HepG2 (cell line): ENCODE results near the gene PC. TPM values are rescaled to one million over a fixed set of nuclear protein-coding genes. Genes with fewer than 3 reads are reported as not detected.
A peak's percentile ranks its signal among the peaks of the same experiment; 100 is the strongest.

Experiments
- ATAC-seq: fragments of 200-7000 bp; cut with Tn5 transposase; 3 replicates; pipeline ENCODE4 v1.9.1; 2020; ENCODE audit warnings: mild to moderate bottlenecking, moderate library complexity
- BruUV-seq: library from RNA; stranded (reverse); fragments of 400-500 nt; replicated peaks from 2 replicates; lab custom pipeline; 2021; lab: Mats Ljungman, UMichigan
- CTCF ChIA-PET: fragments of 300-600 bp; formaldehyde crosslinking; extraction: SDS; loops from one replicate; lab custom pipeline; 2021; ENCODE audit warnings: low total read pairs, inconsistent platforms, low intra/inter-chr PET ratio; lab: Yijun Ruan, JAX
- POLR2A ChIA-PET: fragments of 350-600 bp; sonication (Branson Sonifier 250); formaldehyde crosslinking; loops from one replicate; lab custom pipeline; 2020; ENCODE audit warnings: antibody characterized with exemption, inconsistent platforms; lab: Yijun Ruan, JAX
- DNase-seq: peaks from one replicate; pipeline ENCODE4 v3.0.0-alpha.2; 2015; ENCODE audit warnings: low spot score
- FAIRE-seq: peaks from 3 replicates; lab custom pipeline; 2011; peaks lifted over from hg19 to GRCh38; lab: Jason Lieb, UNC
- H2AFZ ChIP-seq: one replicate; pipeline ENCODE4 v1.6.1; 2011; ENCODE audit warnings: low read length, inconsistent platforms
- H3K27ac ChIP-seq: fragments of 300-600 bp; 3 replicates; pipeline ENCODE4 v1.8.0; 2011; ENCODE audit warnings: mixed run types, mild to moderate bottlenecking, mixed read lengths, low read length, inconsistent platforms; ENCODE audit not compliant: insufficient read depth; ENCODE audit errors: extremely low read length
- H3K27me3 ChIP-seq, 2 experiments: fragments of 200-600 bp in 1 of 2; 2 replicates in 1 of 2; 3 replicates in 1 of 2; pipeline versions ENCODE4 v1.6.0 to v1.8.0; 2011; ENCODE audit warnings: low read length in 2 of 2, mild to moderate bottlenecking in 2 of 2, moderate library complexity in 2 of 2, inconsistent platforms in 1 of 2; ENCODE audit not compliant: insufficient read depth in 2 of 2, control insufficient read depth in 1 of 2
- H3K36me3 ChIP-seq, 2 experiments: fragments of 200-600 bp in 1 of 2; replicated peaks in 1 of 2; 2 replicates in 1 of 2; 3 replicates in 1 of 2; pipeline versions ENCODE4 v1.5.1 to v1.8.0; 2011; ENCODE audit warnings: low read length in 2 of 2, inconsistent platforms in 1 of 2; ENCODE audit not compliant: insufficient read depth in 2 of 2, control insufficient read depth in 1 of 2
- H3K4me1 ChIP-seq: 2 replicates; pipeline ENCODE4 v1.5.1; 2012; ENCODE audit warnings: low read length, inconsistent platforms; ENCODE audit not compliant: insufficient read depth
- H3K4me2 ChIP-seq: 2 replicates; pipeline ENCODE4 v1.6.0; 2011; ENCODE audit warnings: low read depth, low read length, inconsistent platforms
- H3K4me3 ChIP-seq, 3 experiments: fragments of 200-600 bp in 1 of 3; sonication (generic), shearing (Covaris generic) in 1 of 3; replicated peaks in 1 of 3; 2 replicates each; pipeline ENCODE4 v1.5.1; 2011 to 2016; ENCODE audit warnings: low read length in 3 of 3, inconsistent platforms in 2 of 3, low read depth in 2 of 3, mild to moderate bottlenecking in 2 of 3, control low read depth in 1 of 3, mixed read lengths in 1 of 3; ENCODE audit not compliant: insufficient read depth in 1 of 3
- H3K79me2 ChIP-seq: one replicate; pipeline ENCODE4 v1.6.1; 2011; ENCODE audit warnings: low read length, inconsistent platforms; ENCODE audit not compliant: insufficient read depth
- H3K9ac ChIP-seq: 2 replicates; pipeline ENCODE4 v1.6.0; 2011; ENCODE audit warnings: mild to moderate bottlenecking, low read depth, low read length, inconsistent platforms; ENCODE audit not compliant: insufficient read depth
- H3K9me3 ChIP-seq: 2 replicates; pipeline ENCODE4 v1.5.1; 2012; ENCODE audit warnings: mild to moderate bottlenecking, low read length
- H4K20me1 ChIP-seq: 2 replicates; pipeline ENCODE4 v1.6.0; 2011; ENCODE audit warnings: inconsistent platforms, mild to moderate bottlenecking, low read length, moderate library complexity; ENCODE audit not compliant: insufficient read depth
- ARNT2 ChIP-seq: sonication (generic); formaldehyde crosslinking; IDR thresholded peaks from 2 replicates; pipeline ENCODE4 v1.8.0; 2022; ENCODE audit warnings: mild to moderate bottlenecking, low read depth, missing genetic modification reagents, moderate library complexity
- GATAD1 ChIP-seq: IDR thresholded peaks from 2 replicates; pipeline ENCODE4 v1.6.1; 2016; ENCODE audit warnings: missing genetic modification reagents, missing compliant biosample characterization
- HOXA3 ChIP-seq: sonication (generic); formaldehyde crosslinking; IDR thresholded peaks from 2 replicates; pipeline ENCODE4 v1.5.0; 2020; ENCODE audit warnings: missing genetic modification reagents
- KAT7 ChIP-seq: IDR thresholded peaks from 2 replicates; pipeline ENCODE4 v1.6.1; 2018; ENCODE audit warnings: borderline replicate concordance, missing compliant biosample characterization
- POGK ChIP-seq: sonication (generic); formaldehyde crosslinking; conservative IDR thresholded peaks from 2 replicates; pipeline ENCODE4 v1.8.0; 2022; ENCODE audit warnings: mild to moderate bottlenecking, moderate library complexity, missing genetic modification reagents
- SATB2 ChIP-seq: sonication (generic); formaldehyde crosslinking; IDR thresholded peaks from 2 replicates; pipeline ENCODE4 v1.5.0; 2020; ENCODE audit warnings: missing genetic modification reagents
- WIZ ChIP-seq: sonication (generic); formaldehyde crosslinking; IDR thresholded peaks from 2 replicates; pipeline ENCODE4 v1.5.1; 2020; ENCODE audit warnings: mild to moderate bottlenecking, missing genetic modification reagents
- ZBTB33 ChIP-seq: sonication (generic); formaldehyde crosslinking; IDR thresholded peaks from 2 replicates; pipeline ENCODE4 v1.4.0; 2020; ENCODE audit warnings: missing genetic modification reagents
- ZFP91 ChIP-seq: sonication (generic); formaldehyde crosslinking; IDR thresholded peaks from 2 replicates; pipeline ENCODE4 v1.9.0; 2022; ENCODE audit warnings: missing genetic modification reagents, mild to moderate bottlenecking, borderline replicate concordance
- ZNF616 ChIP-seq: sonication (generic); formaldehyde crosslinking; IDR thresholded peaks from 2 replicates; pipeline ENCODE4 v1.5.0; 2020; ENCODE audit warnings: low read depth, mild to moderate bottlenecking, missing genetic modification reagents
- ZNF687 ChIP-seq: sonication (generic); formaldehyde crosslinking; IDR thresholded peaks from 2 replicates; pipeline ENCODE4 v1.5.1; 2020; ENCODE audit warnings: mild to moderate bottlenecking, missing genetic modification reagents, moderate library complexity
- ZNF709 ChIP-seq: sonication (generic); formaldehyde crosslinking; IDR thresholded peaks from 2 replicates; pipeline ENCODE4 v1.5.0; 2020; ENCODE audit warnings: mild to moderate bottlenecking, missing genetic modification reagents
- ZSCAN22 ChIP-seq: sonication (generic); formaldehyde crosslinking; IDR thresholded peaks from 2 replicates; pipeline ENCODE4 v1.4.0; 2020; ENCODE audit warnings: mild to moderate bottlenecking, missing genetic modification reagents
- WGBS: methylation state at CpG from one replicate; pipeline ENCODE4 v1.1.6; 2017; ENCODE audit warnings: low lambda C conversion rate; 5-methylcytosine and 5-hydroxymethylcytosine counted together
- in situ Hi-C: cut with HindIII; loops from 2 replicates; pipeline ENCODE4 v1.10.0; 2017; ENCODE audit warnings: low pct_unique_long_range_greater_than_20kb; ENCODE audit not compliant: extremely low pct_ligation_motif_present
- intact Hi-C: fragments of 100-400 bp; cut with micrococcal nuclease; formaldehyde crosslinking; loops from one replicate; pipeline ENCODE4 v1.10.0; 2022; ENCODE audit not compliant: unreplicated experiment
- polyA plus RNA-seq, 8 experiments: library from polyadenylated mRNA; depleted of rRNA in 3 of 8; stranded (reverse) in 7 of 8; unstranded in 1 of 8; fragments of >200 nt; fragmentation: Illumina TruSeq in 4 of 8; extraction: Trizol in 4 of 8; gene quantifications; 2 replicates each; pipeline versions ENCODE4 v1.2.1 to v1.2.3, GENCODE V29; 2011 to 2016; ENCODE audit warnings: low read depth in 4 of 8, missing spikeins in 1 of 8, mixed read lengths in 1 of 8; ENCODE audit not compliant: insufficient read depth in 1 of 8
- total RNA-seq, 5 experiments: library from RNA; depleted of rRNA; stranded (reverse); fragments of >200 nt; fragmentation: Illumina TruSeq; extraction: Trizol; gene quantifications; 2 replicates each; pipeline ENCODE4 v1.2.3, GENCODE V29; 2016; ENCODE audit warnings: low read depth in 1 of 5

PC gene
- total and polyA plus RNA-seq, 2 of the 13 experiments (the other 11 are each of a cell fraction or from before 2014, with no cell fraction given) = 29.0 to 39.0 TPM

- in situ Hi-C loops (no loop called here), intact Hi-C loops (loop anchor here (2.0 kb wide), 1 partner anchor 72 kb away; the partner anchor contains the start of gene C11orf86)
- Histone ChIP-seq H3K4me1 (peaks cover 71% of the 10 kb centered on the region), H3K9ac (peak overlapping the region; percentile 63), H3K9me3 (no peaks in the 10 kb centered on the region), H3K36me3 (no peaks in the 10 kb centered on the region; a peak in 1 of 5 replicates), H2AFZ (no peak overlapping the region), H4K20me1 (no peaks in the 10 kb centered on the region), H3K4me2 (peak overlapping the region; percentile 92), H3K4me3 (peak overlapping the region; percentile 3 to 64 (median 4); a peak in 3 of 6 replicates), H3K79me2 (peaks cover 60% of the 10 kb centered on the region), H3K27me3 (no peaks in the 10 kb centered on the region), H3K27ac (peak overlapping the region; percentile 80)
- ChIA-PET CTCF (no interaction called here), POLR2A (interaction anchor here (0.8 to 2.4 kb wide), 14 partner anchors 8 to 73 kb away, joined by 3 to 18 read pairs (median 4); partner anchors contain the start of genes PC and RCE1)
- DNase-seq (no peak), ATAC-seq (no peak), FAIRE-seq (no peak)
- no TSS peak for BruUV-seq
- 62% methylated on average over 12 of the region's 15 CpGs for WGBS
- 0 out of 2 replicates have a peak, but pooled peaks have one; percentile 11 for TF ChIP-seq ZNF616 (CRISPR knock-in tag)
- TF ChIP-seq KAT7 (CRISPR knock-in tag) = peak; percentile 18; the same call in 1 of the 2 replicates
- TF ChIP-seq ZBTB33 (CRISPR knock-in tag) = peak; percentile 90
- no peak for TF ChIP-seq ZSCAN22 (CRISPR knock-in tag)
- TF ChIP-seq ZFP91 (CRISPR knock-in tag) = 0 out of 2 replicates have a peak, but pooled peaks have one; percentile 43
- no peak for TF ChIP-seq GATAD1 (CRISPR knock-in tag)
- TF ChIP-seq WIZ (CRISPR knock-in tag) = no peak
- peak; percentile 27; the same call in 1 of the 2 replicates for TF ChIP-seq HOXA3
- TF ChIP-seq ZNF687 (CRISPR knock-in tag) = peak; percentile 67
- no peak for TF ChIP-seq ARNT2 (CRISPR knock-in tag)
- TF ChIP-seq ZNF709 (CRISPR knock-in tag) = 0 out of 2 replicates have a peak, but pooled peaks have one; percentile 23
- 0 out of 2 replicates have a peak, but pooled peaks have one; percentile 25 for TF ChIP-seq SATB2 (CRISPR knock-in tag)
- TF ChIP-seq POGK (CRISPR knock-in tag) = no peak
Observed at GRCh38 chr11:66902486-66903177, 55.6 kb downstream of the PC start.
